Measurements from ENCODE around the gene P4HB.

- no peak for TF ChIP-seq CTCF (IDR thresholded peaks at IDR 0.05)
- no peak for TF ChIP-seq POLR2A (IDR thresholded peaks at IDR 0.05)
These were observed 2.0 kb downstream of the P4HB start for GRCh38 chr17:81858170-81858966.
